Measurements from ENCODE around the gene SLC25A25.
"Not testable (repeated sequence)": the region's sequence is repeated elsewhere in the genome, so short reads cannot be mapped to it uniquely, and the experiment has no call there.

The SLC25A25 gene

GRCh38 chr9:128067645-128068385, at the start of gene SLC25A25:
Gene SLC25A25, plus strand, starts transcription at chr9:128068232. Its CDS starts 88 bp downstream, at chr9:128068320.
- peak; percentile 100 for DNase-seq (ENCODE audit: low read depth in 2 of 2)

DNA sequence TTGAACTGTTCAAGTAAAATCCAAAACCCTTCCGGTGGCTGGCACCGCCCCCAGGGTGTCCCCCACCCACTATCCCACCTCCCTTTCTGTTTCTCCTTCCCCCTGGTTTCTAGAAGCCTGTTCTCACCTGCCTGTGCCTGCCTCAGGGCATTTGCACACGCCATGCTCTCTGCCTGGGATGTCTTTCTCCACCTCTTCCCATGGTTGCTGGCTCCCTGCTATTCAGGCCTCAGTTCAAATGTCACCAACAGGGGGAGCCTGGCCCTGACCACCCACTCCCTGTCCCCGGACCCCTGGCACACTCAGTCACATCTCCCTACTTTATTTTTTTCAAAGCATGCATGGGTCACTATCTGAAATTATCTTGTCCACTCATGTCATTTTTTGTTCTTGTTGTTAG, 47.3 kb upstream of the SLC25A25 start:
- DNase-seq (ENCODE audit: low read depth in 2 of 2) = no peak

- DNase-seq (ENCODE audit: low read depth in 2 of 2) = no peak
Observed at GRCh38 chr9:128021098-128021497, 46.9 kb upstream of the SLC25A25 start.

DNA sequence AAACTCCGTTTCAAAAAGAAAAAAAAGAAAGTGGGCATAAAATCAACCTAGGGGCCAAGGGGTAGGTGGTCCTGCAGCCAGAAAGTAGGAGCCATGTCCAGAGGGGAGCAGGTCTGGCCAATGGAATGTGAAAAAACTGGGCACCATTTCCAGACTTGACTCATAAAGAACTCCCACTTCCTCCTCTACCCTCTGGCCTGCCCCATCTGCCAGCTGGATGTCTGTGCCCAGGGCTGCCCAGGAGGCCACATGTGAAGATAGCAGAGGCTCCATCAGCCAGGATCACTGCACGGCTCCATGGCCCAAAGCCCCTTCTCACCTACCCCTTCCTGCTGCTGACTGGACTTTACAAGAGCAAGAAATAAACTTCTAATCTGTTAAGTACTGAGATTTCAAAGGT, 45.1 kb upstream of the SLC25A25 start:
- no peak for DNase-seq (ENCODE audit: low read depth in 2 of 2)

DNA sequence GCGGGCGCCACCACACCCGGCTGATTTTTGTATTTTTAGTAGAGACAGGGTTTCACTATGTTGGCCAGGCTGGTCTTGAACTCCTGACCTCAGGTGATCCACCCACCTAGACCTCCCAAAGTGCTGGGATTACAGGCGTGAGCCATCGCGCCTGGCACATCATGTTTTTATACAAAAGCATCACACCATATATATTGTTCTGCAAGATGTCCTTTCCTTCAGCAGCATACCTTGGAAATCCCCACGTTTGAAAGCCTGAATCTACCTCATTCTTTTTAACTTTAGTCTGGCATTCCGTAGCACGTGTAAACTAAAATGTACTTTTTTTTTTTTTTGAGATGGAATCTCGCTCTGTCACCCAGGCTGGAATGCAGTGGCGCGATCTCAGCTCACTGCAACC, 44.4 kb upstream of the SLC25A25 start:
- DNase-seq (ENCODE audit: low read depth in 2 of 2) = not testable (repeated sequence)

- DNase-seq (ENCODE audit: low read depth in 2 of 2) = no peak
Observed at GRCh38 chr9:128024761-128025308, 43.2 kb upstream of the SLC25A25 start.

DNA sequence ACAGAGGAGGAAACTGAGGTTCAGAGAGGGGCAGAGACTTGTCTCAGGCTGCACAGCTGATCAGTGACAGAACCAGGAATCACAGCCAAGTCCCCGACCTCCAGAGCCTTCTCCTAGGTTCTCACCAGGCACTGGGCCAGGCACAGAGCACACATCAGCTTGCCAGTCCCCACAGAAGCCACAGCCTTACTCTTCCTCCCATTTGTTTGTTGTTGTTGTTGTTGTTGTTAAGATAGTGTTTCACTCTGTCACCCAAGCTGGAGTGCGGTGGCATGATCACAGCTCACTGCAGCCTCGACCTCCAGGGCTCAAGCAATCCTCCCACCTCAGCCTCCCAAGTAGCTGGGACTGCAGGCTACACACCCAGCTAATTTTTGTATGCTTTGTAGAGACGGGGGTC, 42.3 kb upstream of the SLC25A25 start:
- no peak for DNase-seq (ENCODE audit: low read depth in 2 of 2)

GRCh38 chr9:128026255-128026772, 41.7 kb upstream of the SLC25A25 start:
- peak in 1 of 2 donors; percentile 41 for DNase-seq (ENCODE audit: low read depth in 2 of 2)

- DNase-seq (ENCODE audit: low read depth in 2 of 2) = peak in 1 of 2 donors; percentile 30
Observed at GRCh38 chr9:128026773-128027541, 41.1 kb upstream of the SLC25A25 start.

DNA sequence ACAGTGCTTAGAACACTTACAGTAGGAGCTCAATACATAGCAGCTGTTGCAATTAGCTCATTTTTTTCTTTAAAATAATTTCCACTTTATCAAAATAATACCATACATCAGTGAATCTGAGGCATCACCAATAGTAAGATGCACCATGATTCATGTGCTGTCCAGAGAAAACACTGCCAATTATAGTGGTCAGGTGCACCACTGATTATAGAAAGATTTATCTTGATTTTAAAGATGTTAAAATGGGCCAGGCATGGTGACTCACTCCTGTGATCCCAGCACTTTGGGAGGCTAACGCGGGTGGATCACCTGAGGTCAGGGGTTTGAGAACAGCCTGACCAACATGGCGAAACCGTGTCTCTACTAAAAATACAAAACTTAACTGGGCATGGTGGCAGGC, 40.3 kb upstream of the SLC25A25 start:
- DNase-seq (ENCODE audit: low read depth in 2 of 2) = no peak

GRCh38 chr9:128033609-128034008, 34.4 kb upstream of the SLC25A25 start:
- no peak for DNase-seq (ENCODE audit: low read depth in 2 of 2)

DNA sequence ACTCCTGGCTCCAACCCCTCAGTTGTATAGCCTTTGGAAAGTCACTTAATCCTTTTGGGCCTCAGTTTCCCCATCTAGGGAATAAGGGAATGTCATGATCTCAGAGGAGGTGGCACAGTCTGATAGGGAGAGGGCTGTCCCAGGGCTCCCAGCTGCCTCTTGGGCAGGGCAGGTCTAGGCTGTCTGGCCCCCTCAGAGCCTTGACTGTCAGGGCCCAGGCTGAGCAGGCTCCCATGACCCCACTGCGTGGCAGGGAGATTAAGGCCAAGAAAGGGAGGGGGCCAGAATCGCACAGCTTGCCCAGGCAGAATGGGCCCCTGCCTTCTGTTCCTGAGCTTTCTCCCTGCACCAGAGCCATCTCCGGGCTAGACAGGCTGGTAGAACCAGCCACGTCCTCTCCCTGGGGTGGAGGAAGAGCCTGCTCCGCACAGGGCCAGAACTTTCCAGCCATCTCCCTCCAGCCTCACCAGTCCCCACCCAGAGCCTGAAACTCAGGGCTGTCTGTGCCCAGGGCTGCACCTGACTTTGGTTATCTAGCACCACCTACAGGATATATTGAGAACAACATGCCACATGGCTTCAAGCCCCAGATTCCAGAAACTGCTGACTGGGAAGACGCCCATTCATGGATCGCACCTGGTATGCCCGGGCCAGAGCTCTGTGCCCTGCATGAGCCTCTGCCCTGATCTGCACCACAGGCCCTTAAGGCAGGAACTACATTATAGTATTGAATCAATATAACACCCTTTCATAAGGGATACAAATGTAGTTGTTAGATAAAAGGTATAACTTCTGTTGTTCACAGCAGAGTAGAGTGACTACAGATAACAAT, 33.0 kb upstream of the SLC25A25 start:
- peak in 1 of 2 donors; percentile 32 for DNase-seq (ENCODE audit: low read depth in 2 of 2)

DNA sequence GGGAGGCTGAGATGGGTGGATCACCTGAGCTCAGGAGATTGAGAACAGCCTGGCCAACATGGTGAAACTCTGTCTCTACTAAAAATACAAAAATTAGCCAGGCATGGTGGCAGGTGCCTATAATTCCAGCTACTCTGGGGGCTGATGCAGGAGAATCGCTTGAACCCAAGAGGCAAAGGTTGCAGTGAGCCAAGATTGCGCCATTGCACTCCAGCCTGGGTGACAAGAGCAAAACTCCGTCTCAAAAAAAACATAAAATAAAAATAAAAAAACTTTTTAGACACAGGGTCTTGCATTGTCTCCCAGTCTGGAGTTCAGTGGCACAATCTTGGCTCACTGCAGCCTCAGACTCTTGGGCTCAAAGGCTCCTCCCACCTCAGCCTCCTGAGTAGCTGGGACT, 31.5 kb upstream of the SLC25A25 start:
- not testable (repeated sequence) for DNase-seq (ENCODE audit: low read depth in 2 of 2)

DNA sequence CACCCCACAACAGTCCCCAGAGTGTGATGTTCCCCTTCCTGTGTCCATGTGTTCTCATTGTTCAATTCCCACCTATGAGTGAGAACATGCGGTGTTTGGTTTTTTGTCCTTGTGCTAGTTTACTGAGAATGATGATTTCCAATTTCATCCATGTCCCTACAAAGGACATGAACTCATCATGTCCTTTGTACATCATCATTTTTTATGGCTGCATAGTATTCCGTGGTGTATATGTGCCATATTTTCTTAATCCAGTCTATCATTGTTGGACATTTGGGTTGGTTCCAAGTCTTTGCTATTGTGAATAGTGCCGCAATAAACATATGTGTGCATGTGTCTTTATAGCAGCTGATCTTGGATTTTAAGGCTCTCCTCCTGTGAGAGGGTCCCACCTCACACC, 27.2 kb upstream of the SLC25A25 start:
- not testable (repeated sequence) for DNase-seq (ENCODE audit: low read depth in 2 of 2)

DNA sequence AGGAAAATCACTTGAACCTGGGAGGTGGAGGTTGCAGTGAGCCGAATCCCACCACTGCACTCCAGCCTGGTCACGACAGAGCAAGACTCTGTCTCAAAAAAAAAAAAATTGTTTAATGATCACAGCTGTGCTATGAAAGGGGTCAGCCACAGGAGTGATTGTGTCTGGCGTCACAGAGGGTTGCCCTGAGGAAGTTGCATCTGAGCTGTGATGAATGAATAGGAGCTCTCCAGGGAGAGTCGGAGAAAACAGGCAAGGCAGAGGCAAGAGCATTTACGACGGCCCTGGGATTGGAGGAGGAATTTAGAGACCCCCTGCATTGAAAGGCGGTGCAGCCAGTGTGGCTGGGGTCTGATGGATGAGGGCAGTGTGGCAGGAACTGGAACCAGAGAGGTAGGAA, 26.0 kb upstream of the SLC25A25 start:
- DNase-seq (ENCODE audit: low read depth in 2 of 2) = no peak

DNA sequence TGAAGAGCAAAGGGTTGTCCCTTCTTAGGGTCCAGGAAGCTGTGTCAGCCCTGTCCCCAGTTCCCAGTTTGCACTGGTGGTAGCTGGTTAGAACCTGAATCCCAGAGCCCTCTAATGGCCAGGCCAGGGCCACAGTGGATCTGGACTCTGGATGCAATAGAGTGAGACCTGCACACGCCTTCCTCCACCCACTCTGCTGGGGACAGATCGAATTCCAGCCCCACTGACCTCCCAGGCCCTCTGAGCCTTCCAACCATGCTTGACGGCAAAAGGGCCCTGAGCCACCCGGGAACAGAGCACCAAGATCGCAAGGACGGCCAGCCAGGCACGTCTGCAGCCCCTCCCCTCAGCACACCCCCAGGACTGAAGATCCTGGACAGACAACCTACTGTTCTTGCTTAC, 24.6 kb upstream of the SLC25A25 start:
- DNase-seq (ENCODE audit: low read depth in 2 of 2) = no peak

DNA sequence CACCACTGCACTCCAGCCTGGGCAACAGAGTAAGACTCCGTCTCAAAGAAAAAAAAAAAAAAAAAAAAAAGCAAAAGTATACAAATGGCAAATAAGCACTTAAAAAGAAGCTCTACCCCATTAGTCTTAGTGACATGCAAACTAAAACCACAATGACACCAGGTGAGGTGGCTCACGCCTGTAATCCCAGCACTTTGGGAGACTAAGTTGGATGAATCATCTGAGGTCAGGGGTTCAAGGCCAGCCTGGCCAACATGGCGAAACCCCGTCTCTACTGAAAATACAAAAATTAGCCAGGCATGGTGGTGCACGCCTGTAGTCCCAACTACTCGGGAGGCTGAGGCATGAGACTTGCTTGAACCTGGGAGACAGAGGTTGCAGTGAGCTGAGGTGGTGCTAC, 22.6 kb upstream of the SLC25A25 start:
- not testable (repeated sequence) for DNase-seq (ENCODE audit: low read depth in 2 of 2)

GRCh38 chr9:128045831-128046230, 22.2 kb upstream of the SLC25A25 start:
- no peak for DNase-seq (ENCODE audit: low read depth in 2 of 2)

DNA sequence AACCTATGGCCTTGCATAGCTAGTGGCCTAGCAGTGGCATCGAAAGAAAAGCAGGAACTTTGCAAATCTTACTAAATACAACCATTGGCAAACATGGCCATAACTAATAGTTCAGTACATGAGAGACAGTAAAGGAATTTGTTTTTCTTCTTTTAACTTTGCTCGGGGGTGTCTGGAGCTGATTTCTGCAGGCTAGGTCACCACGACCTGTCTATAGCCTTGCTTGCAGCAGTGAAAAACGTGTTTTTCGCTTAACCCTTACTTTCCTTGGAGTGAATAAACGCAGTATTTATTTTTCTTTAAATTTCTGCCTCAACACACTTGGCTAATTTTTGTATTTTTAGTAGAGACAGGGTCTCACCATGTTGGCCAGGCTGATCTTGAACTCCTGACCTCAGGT, 20.8 kb upstream of the SLC25A25 start:
- DNase-seq (ENCODE audit: low read depth in 2 of 2) = no peak

GRCh38 chr9:128048663-128049062, 19.4 kb upstream of the SLC25A25 start:
- no peak for DNase-seq (ENCODE audit: low read depth in 2 of 2)

GRCh38 chr9:128049843-128050242, 18.2 kb upstream of the SLC25A25 start:
- DNase-seq (ENCODE audit: low read depth in 2 of 2) = no peak

Data from stimulated activated CD8-positive, alpha-beta memory T cell treated with anti-CD3 and anti-CD28 coated beads, Interleukin-2, amount 100 ng/mL, for 48 hours (primary cell).